Measurements from ENCODE around the gene BARX1. TPM values are rescaled to one million over a fixed set of nuclear protein-coding genes. Genes with fewer than 3 reads are reported as not detected.
"Not testable (repeated sequence)": the region's sequence is repeated elsewhere in the genome, so short reads cannot be mapped to it uniquely, and the experiment has no call there.

The BARX1 gene
- total RNA-seq, 1 experiment from 2014 or later = not detected

GRCh38 chr9:93950619-93951601 lies 4.2 kb downstream of the BARX1 start:
- Histone ChIP-seq H3K4me3 (no peak overlapping the region), H3K27ac (no peak overlapping the region), H3K27me3 (no peaks in the 10 kb centered on the region), H3K36me3 (no peaks in the 10 kb centered on the region), H3K4me1 (no peaks in the 10 kb centered on the region), H3K9me3 (replicated peaks) (no peaks in the 10 kb centered on the region)
- no peak for DNase-seq

DNA sequence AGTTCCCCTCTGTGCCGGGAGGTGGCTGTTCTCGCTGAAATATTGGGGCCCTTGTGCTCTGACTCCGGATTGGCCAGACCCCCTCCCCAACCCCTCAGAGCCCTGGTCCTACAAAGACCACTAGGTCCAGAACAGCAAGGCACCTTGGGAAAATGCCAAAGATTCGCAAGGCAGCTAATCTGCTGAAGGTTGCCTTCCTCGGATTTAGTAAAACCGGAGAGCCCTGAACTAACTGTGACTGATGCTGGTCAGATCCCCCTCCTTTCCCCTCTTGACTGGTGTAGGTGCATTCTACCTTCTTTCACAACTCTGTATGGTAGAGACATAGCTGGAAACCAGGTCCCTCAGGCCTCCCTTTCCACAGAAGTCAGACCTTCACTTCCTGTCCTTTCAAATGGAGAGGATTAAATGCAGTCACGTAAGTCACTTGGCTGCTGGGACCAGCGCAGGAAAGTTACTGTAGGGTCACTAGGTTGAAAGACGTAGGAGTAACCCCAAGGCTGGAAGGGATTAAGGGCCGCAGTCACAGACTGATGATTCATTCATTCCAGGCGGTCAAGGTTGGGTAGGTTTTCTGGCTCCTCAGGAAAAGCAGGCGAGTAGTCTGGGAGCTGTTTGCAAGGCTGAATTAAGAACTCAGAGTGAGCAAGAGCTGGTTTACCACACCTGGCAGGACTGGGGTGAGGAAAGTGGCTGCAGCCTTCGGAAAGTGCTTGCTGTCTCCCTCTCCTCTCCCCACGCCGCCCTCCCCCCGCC lies 5.3 kb downstream of the BARX1 start:
- H3K4me1 ChIP-seq = no peaks in the 10 kb centered on the region
- no peak for DNase-seq
- H3K4me3 ChIP-seq = no peak overlapping the region
- no peaks in the 10 kb centered on the region for H3K27me3 ChIP-seq
- no peaks in the 10 kb centered on the region for H3K36me3 ChIP-seq
- no peaks in the 10 kb centered on the region for H3K9me3 ChIP-seq (replicated peaks)
- H3K27ac ChIP-seq = no peak overlapping the region

- no peak for DNase-seq
- H3K27me3 ChIP-seq = no peaks in the 10 kb centered on the region
- no peaks in the 10 kb centered on the region for H3K9me3 ChIP-seq (replicated peaks)
- H3K27ac ChIP-seq = no peak overlapping the region
- H3K4me3 ChIP-seq = no peak overlapping the region
- no peaks in the 10 kb centered on the region for H3K36me3 ChIP-seq
- no peaks in the 10 kb centered on the region for H3K4me1 ChIP-seq
Observed at GRCh38 chr9:93949073-93949693, 6.0 kb downstream of the BARX1 start.

GRCh38 chr9:93948441-93949072 lies 6.6 kb downstream of the BARX1 start:
- no peaks in the 10 kb centered on the region for H3K4me1 ChIP-seq
- H3K27ac ChIP-seq = no peak overlapping the region
- H3K36me3 ChIP-seq = no peaks in the 10 kb centered on the region
- no peak for DNase-seq
- H3K4me3 ChIP-seq = no peak overlapping the region
- H3K27me3 ChIP-seq = no peaks in the 10 kb centered on the region
- H3K9me3 ChIP-seq (replicated peaks) = no peaks in the 10 kb centered on the region

GRCh38 chr9:93947409-93948070 lies 7.6 kb downstream of the BARX1 start:
- Histone ChIP-seq H3K4me3 (no peak overlapping the region), H3K36me3 (no peaks in the 10 kb centered on the region), H3K4me1 (no peaks in the 10 kb centered on the region), H3K27ac (no peak overlapping the region), H3K27me3 (no peaks in the 10 kb centered on the region), H3K9me3 (replicated peaks) (no peaks in the 10 kb centered on the region)
- no peak for DNase-seq

GRCh38 chr9:93946338-93946712 lies 8.8 kb downstream of the BARX1 start:
- no peak for DNase-seq
- Histone ChIP-seq H3K4me1 (no peaks in the 10 kb centered on the region), H3K36me3 (no peaks in the 10 kb centered on the region), H3K9me3 (replicated peaks) (no peaks in the 10 kb centered on the region), H3K4me3 (no peak overlapping the region), H3K27me3 (no peaks in the 10 kb centered on the region), H3K27ac (no peak overlapping the region)

- DNase-seq = no peak
- no peak overlapping the region for H3K4me3 ChIP-seq
- H3K9me3 ChIP-seq (replicated peaks) = no peaks in the 10 kb centered on the region
- H3K4me1 ChIP-seq = no peaks in the 10 kb centered on the region
- H3K36me3 ChIP-seq = no peaks in the 10 kb centered on the region
- H3K27me3 ChIP-seq = 0 out of 2 replicates have a peak, but pooled peaks cover 4% of the 10 kb centered on the region
- no peak overlapping the region for H3K27ac ChIP-seq
Observed at GRCh38 chr9:93945400-93946337, 9.5 kb downstream of the BARX1 start.

DNA sequence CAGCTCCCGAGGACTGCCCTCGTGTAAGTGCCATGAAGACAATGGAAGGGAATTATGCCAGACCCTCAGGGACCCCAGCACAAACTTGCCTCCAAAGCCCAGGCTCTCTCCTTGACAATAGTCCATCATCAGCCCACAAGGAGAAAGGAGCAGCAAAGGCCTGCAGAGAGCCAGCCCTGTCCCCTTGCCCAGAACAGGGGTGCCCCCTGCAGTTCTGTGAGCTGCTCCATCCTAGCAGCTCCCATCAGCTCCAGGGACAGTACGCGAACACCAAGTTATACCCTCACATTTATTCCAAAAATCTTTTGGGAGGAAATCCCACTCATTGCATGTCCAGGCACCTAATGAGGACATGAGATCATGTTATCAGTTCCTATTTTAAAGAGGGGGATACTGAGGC lies 11.1 kb downstream of the BARX1 start:
- Histone ChIP-seq H3K9me3 (replicated peaks) (no peaks in the 10 kb centered on the region), H3K4me3 (no peak overlapping the region), H3K36me3 (no peaks in the 10 kb centered on the region), H3K4me1 (no peaks in the 10 kb centered on the region), H3K27me3 (0 out of 2 replicates have a peak, but pooled peaks cover 4% of the 10 kb centered on the region), H3K27ac (no peak overlapping the region)
- DNase-seq = no peak

GRCh38 chr9:93942161-93942560 lies 13.0 kb downstream of the BARX1 start:
- 0 out of 2 replicates have a peak, but pooled peaks cover 4% of the 10 kb centered on the region for H3K27me3 ChIP-seq

DNA sequence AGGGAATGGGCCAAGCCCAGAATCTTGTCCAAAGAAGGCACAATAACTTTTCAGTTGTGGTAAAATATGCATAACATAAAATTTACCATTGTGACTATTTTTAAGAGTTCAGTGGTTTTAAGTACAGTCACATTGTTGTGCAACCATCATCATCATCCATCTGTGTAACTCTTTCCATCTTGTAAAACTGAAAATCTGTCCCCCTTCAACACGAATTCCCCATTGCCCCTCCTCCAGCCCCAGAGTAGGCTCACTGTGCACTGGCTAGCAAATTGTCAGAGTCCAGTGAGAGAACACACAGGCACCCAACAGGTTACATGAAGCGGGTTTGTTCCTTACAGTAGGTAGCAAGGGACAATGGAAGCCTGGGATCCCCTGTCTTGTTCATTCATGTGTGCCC lies 13.7 kb downstream of the BARX1 start:
- no peak overlapping the region for H3K27ac ChIP-seq
- no peaks in the 10 kb centered on the region for H3K9me3 ChIP-seq (replicated peaks)
- 0 out of 2 replicates have a peak, but pooled peaks cover 4% of the 10 kb centered on the region for H3K27me3 ChIP-seq
- H3K4me3 ChIP-seq = no peak overlapping the region
- no peaks in the 10 kb centered on the region for H3K4me1 ChIP-seq
- H3K36me3 ChIP-seq = no peaks in the 10 kb centered on the region
- no peak for DNase-seq

More at GRCh38 chr9:93942161-93942560, 13.0 kb downstream of the BARX1 start:
- Histone ChIP-seq H3K36me3 (no peaks in the 10 kb centered on the region), H3K27ac (no peak overlapping the region), H3K4me1 (no peaks in the 10 kb centered on the region), H3K9me3 (replicated peaks) (no peaks in the 10 kb centered on the region), H3K4me3 (no peak overlapping the region)
- no peak for DNase-seq

DNA sequence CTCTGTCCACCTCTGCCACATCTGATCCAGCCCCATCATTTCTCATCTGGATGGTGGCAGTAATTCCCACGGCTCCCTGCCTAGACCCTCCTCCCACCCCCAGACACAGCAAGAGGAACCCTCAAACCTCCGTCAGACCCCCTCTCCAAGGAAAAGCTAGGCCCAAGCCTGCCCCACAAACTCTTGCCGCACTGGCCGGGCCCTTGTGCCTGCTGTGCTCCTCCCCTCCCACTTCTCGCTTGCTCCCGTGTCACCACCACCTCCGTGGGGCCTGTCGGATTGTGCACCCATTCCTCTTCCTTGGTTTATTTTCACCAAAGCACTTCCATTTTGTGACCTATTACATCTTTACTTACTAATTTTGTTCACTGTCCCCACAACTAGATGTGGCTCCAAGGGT lies 14.2 kb downstream of the BARX1 start:
- no peaks in the 10 kb centered on the region for H3K4me1 ChIP-seq
- no peaks in the 10 kb centered on the region for H3K36me3 ChIP-seq
- no peak overlapping the region for H3K27ac ChIP-seq
- no peak overlapping the region for H3K4me3 ChIP-seq
- H3K27me3 ChIP-seq = 0 out of 2 replicates have a peak, but pooled peaks cover 4% of the 10 kb centered on the region
- H3K9me3 ChIP-seq (replicated peaks) = no peaks in the 10 kb centered on the region
- DNase-seq = no peak

- not testable (repeated sequence) for H3K9me3 ChIP-seq (replicated peaks); DNase-seq; H3K4me1 ChIP-seq; H3K27ac ChIP-seq; H3K4me3 ChIP-seq; H3K27me3 ChIP-seq; H3K36me3 ChIP-seq
Observed at GRCh38 chr9:93939589-93939988, 15.6 kb downstream of the BARX1 start.

GRCh38 chr9:93937193-93937592 lies 18.0 kb downstream of the BARX1 start:
- DNase-seq = no peak
- H3K36me3 ChIP-seq = no peaks in the 10 kb centered on the region
- peaks cover 14% of the 10 kb centered on the region for H3K27me3 ChIP-seq
- no peak overlapping the region for H3K4me3 ChIP-seq
- no peaks in the 10 kb centered on the region for H3K4me1 ChIP-seq
- no peak overlapping the region for H3K27ac ChIP-seq
- no peaks in the 10 kb centered on the region for H3K9me3 ChIP-seq (replicated peaks)

Data from SJCRH30 (cell line).